22Rv1 (cell line): ENCODE data around the gene MALAT1.

Experiments
- CTCF ChIP-seq: fragments of 450-650 bp; IDR thresholded peaks from 2 replicates; pipeline ENCODE4 v1.5.1; 2017; ENCODE audit warnings: mild to moderate bottlenecking
- ZFX ChIP-seq: fragments of 450-650 bp; IDR thresholded peaks from 2 replicates; pipeline ENCODE4 v1.6.1; 2017; ENCODE audit warnings: antibody characterized with exemption, borderline replicate concordance

GRCh38 chr11:65489035-65489705, 9.7 kb upstream of the MALAT1 start:
- TF ChIP-seq CTCF = no peak
- no peak for TF ChIP-seq ZFX
